CD4-positive, CD25-positive, alpha-beta regulatory T cell (primary cell): ENCODE results near the gene POU2F2. TPM values are rescaled to one million over a fixed set of nuclear protein-coding genes. Genes with fewer than 3 reads are reported as not detected.

Source experiments
- ATAC-seq, 2 donors: fragments of 150-1000 bp; cut with Tn5 transposase; one replicate each; pipeline ENCODE4 v1.10.0; 2021; ENCODE audit warnings: low read depth in 2 of 2, moderate number of reproducible peaks in 2 of 2, moderate library complexity in 1 of 2
- DNase-seq, 3 donors: peaks; one replicate each; pipeline versions ENCODE4 v3.0.0 to v3.0.0-alpha.2; 2012 to 2022; ENCODE audit warnings: mixed read lengths in 1 of 3
- H3K27ac ChIP-seq: one replicate; pipeline ENCODE4 v1.7.0; 2013; ENCODE audit warnings: mild to moderate bottlenecking, low read length; ENCODE audit not compliant: insufficient read depth, poor library complexity, severe bottlenecking
- H3K27me3 ChIP-seq: one replicate; pipeline ENCODE4 v1.7.0; 2013; ENCODE audit warnings: low read length; ENCODE audit not compliant: control insufficient read depth, insufficient read depth
- H3K36me3 ChIP-seq: one replicate; pipeline ENCODE4 v1.7.0; 2013; ENCODE audit warnings: mild to moderate bottlenecking, low read length, moderate library complexity; ENCODE audit not compliant: control insufficient read depth, insufficient read depth
- H3K4me1 ChIP-seq: 2 replicates; pipeline ENCODE4 v1.7.0; 2013; ENCODE audit warnings: mild to moderate bottlenecking, low read length; ENCODE audit not compliant: insufficient read depth, control insufficient read depth, poor library complexity, severe bottlenecking
- H3K4me3 ChIP-seq: one replicate; pipeline ENCODE4 v1.7.0; 2013; ENCODE audit warnings: low read depth, mild to moderate bottlenecking, low read length, moderate library complexity
- H3K9me3 ChIP-seq, 2 experiments: 1 replicate in 1 of 2; 2 replicates in 1 of 2; pipeline ENCODE4 v1.7.0; 2013; ENCODE audit warnings: low read length in 2 of 2, mild to moderate bottlenecking in 1 of 2, moderate library complexity in 1 of 2; ENCODE audit not compliant: control insufficient read depth in 2 of 2
- H3K27ac Mint-ChIP-seq, 3 donors: one replicate each; pipeline ENCODE4 v1.8.0; 2020 to 2022; ENCODE audit warnings: mild to moderate bottlenecking in 3 of 3, mixed read lengths in 3 of 3, moderate library complexity in 2 of 3
- H3K27me3 Mint-ChIP-seq: one replicate; pipeline ENCODE4 v1.8.0; 2022; ENCODE audit warnings: mild to moderate bottlenecking, mixed read lengths
- H3K36me3 Mint-ChIP-seq: one replicate; pipeline ENCODE4 v1.8.0; 2020; ENCODE audit warnings: mixed read lengths
- H3K4me1 Mint-ChIP-seq, 4 donors: one replicate each; pipeline ENCODE4 v1.8.0; 2020 to 2022; ENCODE audit warnings: mixed read lengths in 4 of 4, mild to moderate bottlenecking in 1 of 4
- H3K4me3 Mint-ChIP-seq, 4 donors: one replicate each; pipeline ENCODE4 v1.8.0; 2020 to 2022; ENCODE audit warnings: mild to moderate bottlenecking in 4 of 4, mixed read lengths in 4 of 4, moderate library complexity in 3 of 4
- H3K9me3 Mint-ChIP-seq, 7 donors: one replicate each; pipeline ENCODE4 v1.8.0; 2020 to 2022; ENCODE audit warnings: mixed read lengths in 7 of 7, mild to moderate bottlenecking in 3 of 7, moderate library complexity in 2 of 7
- polyA plus RNA-seq, 4 donors: library from polyadenylated mRNA; unstranded; fragments of 300-500 nt; fragmentation: Illumina TruSeq; gene quantifications; one replicate each; pipeline ENCODE4 v1.2.3, GENCODE V29; 2021
- total RNA-seq: library from RNA; stranded (reverse); gene quantifications from one replicate; pipeline ENCODE4 v1.2.3, GENCODE V29; 2022

Gene POU2F2
- total and polyA plus RNA-seq, 5 donors from 2014 or later: 4.2 to 48.9 (median 7.2) TPM

DNA sequence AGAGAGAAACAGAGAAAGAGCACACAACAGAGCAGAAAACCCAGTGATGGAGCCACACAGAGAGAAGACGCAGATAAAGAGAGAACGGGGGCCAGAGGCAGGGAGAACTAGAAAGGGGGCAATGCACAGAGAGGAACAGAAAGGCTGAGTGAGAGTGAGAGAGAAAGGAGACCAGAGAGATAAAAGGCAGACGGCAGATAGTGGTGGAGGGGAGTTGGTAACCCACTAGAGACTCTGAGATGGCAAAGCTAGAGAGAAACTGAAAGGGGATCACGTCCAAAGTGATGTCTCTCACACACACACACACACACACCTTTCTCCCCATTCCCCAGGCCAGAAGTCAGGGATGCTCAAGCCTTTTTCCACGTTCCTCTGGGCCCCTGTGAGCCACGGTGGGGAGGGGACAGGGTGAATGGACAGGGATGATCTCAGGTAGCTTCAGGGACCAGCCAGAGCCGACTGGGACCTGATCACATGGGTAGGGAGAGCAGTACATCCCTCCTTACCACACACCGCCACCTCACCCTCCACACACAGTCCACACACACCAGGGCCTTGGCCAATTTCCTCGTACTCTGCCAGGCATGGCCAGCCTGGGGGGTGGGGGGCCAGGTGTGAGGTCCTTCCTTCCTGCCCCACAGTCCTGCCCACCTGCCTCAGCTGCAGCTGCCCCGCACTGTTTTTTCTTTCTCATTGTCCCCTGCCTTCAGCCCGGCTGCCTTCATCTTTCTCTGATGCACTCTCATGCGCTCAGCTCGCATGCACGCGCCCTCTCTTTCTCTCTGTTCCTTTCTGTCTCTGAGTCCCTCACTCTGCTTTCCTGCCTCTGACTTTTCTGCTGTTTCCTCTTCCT lies 22.5 kb upstream of the POU2F2 start:
- no peaks in the 10 kb centered on the region for H3K27me3 ChIP-seq
- DNase-seq (no peak), ATAC-seq (no peak)
- H3K4me1 ChIP-seq: peaks cover 10% of the 10 kb centered on the region
- Mint-ChIP-seq H3K9me3 (no peaks in the 10 kb centered on the region), H3K4me3 (peak overlapping the region in 2 of 4 donors; percentile 71 to 83), H3K36me3 (peaks cover 19% of the 10 kb centered on the region), H3K27ac (peak overlapping the region; percentile 80 to 90 (median 85)), H3K27me3 (no peaks in the 10 kb centered on the region), H3K4me1 (peaks cover 0 to 22% (median 14%) of the 10 kb centered on the region in 4 donors)
- H3K36me3 ChIP-seq: no peaks in the 10 kb centered on the region
- no peak overlapping the region for H3K4me3 ChIP-seq
- H3K9me3 ChIP-seq: no peaks in the 10 kb centered on the region
- H3K27ac ChIP-seq: no peak overlapping the region

GRCh38 chr19:42153672-42154433 lies 21.6 kb upstream of the POU2F2 start:
- Mint-ChIP-seq H3K27me3 (no peaks in the 10 kb centered on the region), H3K4me3 (peak overlapping the region in 1 of 4 donors; percentile 83), H3K27ac (peak overlapping the region in 2 of 3 donors; percentile 82 to 90), H3K9me3 (no peaks in the 10 kb centered on the region), H3K4me1 (peaks cover 0 to 29% (median 15%) of the 10 kb centered on the region in 4 donors), H3K36me3 (peaks cover 22% of the 10 kb centered on the region)
- Histone ChIP-seq H3K4me1 (peaks cover 10% of the 10 kb centered on the region), H3K4me3 (no peak overlapping the region), H3K27ac (no peak overlapping the region), H3K27me3 (no peaks in the 10 kb centered on the region), H3K36me3 (no peaks in the 10 kb centered on the region), H3K9me3 (no peaks in the 10 kb centered on the region)
- ATAC-seq: no peak
- DNase-seq: no peak

- no peaks in the 10 kb centered on the region for H3K9me3 ChIP-seq
- no peak overlapping the region for H3K4me3 Mint-ChIP-seq
- H3K4me1 Mint-ChIP-seq: peaks cover 0 to 37% (median 15%) of the 10 kb centered on the region in 4 donors
- no peak overlapping the region for H3K27ac ChIP-seq
- DNase-seq: no peak
- no peaks in the 10 kb centered on the region for H3K27me3 ChIP-seq
- no peaks in the 10 kb centered on the region for H3K27me3 Mint-ChIP-seq
- peaks cover 22% of the 10 kb centered on the region for H3K36me3 Mint-ChIP-seq
- peak overlapping the region in 2 of 3 donors; percentile 37 to 82 for H3K27ac Mint-ChIP-seq
- peaks cover 10% of the 10 kb centered on the region for H3K4me1 ChIP-seq
- no peaks in the 10 kb centered on the region for H3K36me3 ChIP-seq
- H3K4me3 ChIP-seq: no peak overlapping the region
- no peaks in the 10 kb centered on the region for H3K9me3 Mint-ChIP-seq
- no peak for ATAC-seq
These were observed 20.8 kb upstream of the POU2F2 start for GRCh38 chr19:42152910-42153671.

DNA sequence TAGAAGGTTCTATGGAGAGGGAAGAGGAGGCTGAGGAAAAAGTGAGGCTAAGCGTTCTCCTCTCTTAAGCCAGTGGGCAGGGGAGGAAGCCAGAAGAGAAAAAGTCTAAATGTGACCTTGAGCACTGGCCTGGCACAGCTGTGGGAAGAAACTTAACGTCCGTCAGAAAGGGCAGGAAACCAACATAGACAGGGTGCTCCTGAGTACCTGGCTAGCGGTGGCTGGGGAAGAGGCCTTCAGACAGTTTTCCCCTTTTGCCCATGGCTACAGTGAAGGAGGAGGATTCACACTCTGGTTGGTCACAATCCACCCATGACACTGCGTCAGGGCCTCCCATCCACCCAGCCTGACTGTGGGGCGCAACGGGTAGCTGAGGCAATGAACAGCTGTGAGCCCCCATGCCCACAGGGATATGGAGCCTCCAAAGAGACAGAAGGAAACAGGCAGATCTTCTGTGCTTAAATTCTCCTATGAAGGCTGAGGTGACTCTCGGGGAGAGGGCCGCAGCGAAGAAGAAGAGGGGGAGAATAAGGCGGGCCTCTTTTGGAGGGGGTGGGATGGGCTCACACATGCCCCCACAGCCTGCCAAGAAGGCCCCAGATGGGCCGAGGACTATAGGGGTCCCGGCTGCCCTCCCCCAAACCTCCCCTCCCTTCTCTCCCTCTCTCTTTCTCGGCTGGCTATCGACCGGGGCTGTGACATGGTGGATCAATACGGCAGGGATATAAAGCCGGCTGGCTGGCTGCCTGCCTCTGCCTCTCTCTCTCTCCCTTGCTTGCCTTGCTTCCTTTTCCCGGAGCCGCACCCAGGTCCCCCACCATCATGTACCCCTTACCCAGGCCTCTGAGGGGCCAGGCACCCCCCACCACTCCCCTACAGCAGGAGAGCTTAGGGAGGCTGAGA lies 19.8 kb upstream of the POU2F2 start:
- ATAC-seq: no peak
- Histone ChIP-seq H3K27me3 (no peaks in the 10 kb centered on the region), H3K4me3 (no peak overlapping the region), H3K4me1 (peaks cover 10% of the 10 kb centered on the region), H3K27ac (no peak overlapping the region), H3K36me3 (no peaks in the 10 kb centered on the region), H3K9me3 (no peaks in the 10 kb centered on the region)
- peaks cover 4% of the 10 kb centered on the region for H3K27me3 Mint-ChIP-seq
- peak overlapping the region in 1 of 3 donors; percentile 65 for H3K27ac Mint-ChIP-seq
- DNase-seq: no peak
- H3K36me3 Mint-ChIP-seq: peaks cover 21% of the 10 kb centered on the region
- H3K4me1 Mint-ChIP-seq: peaks cover 0 to 40% (median 15%) of the 10 kb centered on the region in 4 donors
- no peaks in the 10 kb centered on the region for H3K9me3 Mint-ChIP-seq
- H3K4me3 Mint-ChIP-seq: no peak overlapping the region

GRCh38 chr19:42150911-42151361 lies 18.7 kb upstream of the POU2F2 start:
- Histone ChIP-seq H3K27me3 (no peaks in the 10 kb centered on the region), H3K27ac (no peak overlapping the region), H3K4me3 (no peak overlapping the region), H3K36me3 (no peaks in the 10 kb centered on the region), H3K9me3 (no peaks in the 10 kb centered on the region), H3K4me1 (peaks cover 10% of the 10 kb centered on the region)
- H3K4me3 Mint-ChIP-seq: no peak overlapping the region
- peaks cover 29% of the 10 kb centered on the region for H3K36me3 Mint-ChIP-seq
- DNase-seq: no peak
- peaks cover 0 to 40% (median 15%) of the 10 kb centered on the region in 4 donors for H3K4me1 Mint-ChIP-seq
- H3K27ac Mint-ChIP-seq: no peak overlapping the region
- no peak for ATAC-seq
- H3K27me3 Mint-ChIP-seq: peaks cover 4% of the 10 kb centered on the region
- H3K9me3 Mint-ChIP-seq: no peaks in the 10 kb centered on the region

DNA sequence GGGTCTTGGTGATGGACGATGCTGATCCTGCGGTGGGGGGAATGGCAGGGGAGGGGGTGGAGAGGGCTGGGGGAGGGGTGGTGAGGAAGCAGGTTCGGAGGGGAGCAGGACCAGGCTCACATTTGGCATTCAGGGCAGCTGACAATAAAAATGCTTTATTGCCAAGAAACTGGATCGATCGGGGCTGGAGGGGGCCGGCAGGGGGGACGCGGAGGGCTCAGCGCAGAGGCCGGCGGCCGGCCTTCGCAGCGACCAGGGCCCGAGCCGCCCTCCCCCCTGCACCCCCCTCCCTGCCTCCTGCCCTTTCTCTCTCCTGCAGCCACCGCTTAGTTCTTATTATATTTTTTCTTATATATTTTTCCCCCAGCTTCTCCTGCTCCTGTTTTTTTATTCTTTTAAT lies 18.1 kb upstream of the POU2F2 start:
- H3K4me3 Mint-ChIP-seq: no peak overlapping the region

More for the DNA sequence above, 18.1 kb upstream of the POU2F2 start:
- Histone ChIP-seq H3K4me3 (no peak overlapping the region), H3K36me3 (no peaks in the 10 kb centered on the region), H3K9me3 (no peaks in the 10 kb centered on the region), H3K27ac (no peak overlapping the region), H3K4me1 (peaks cover 10% of the 10 kb centered on the region), H3K27me3 (no peaks in the 10 kb centered on the region)
- H3K4me1 Mint-ChIP-seq: peaks cover 0 to 35% (median 14%) of the 10 kb centered on the region in 4 donors
- DNase-seq (no peak), ATAC-seq (no peak)
- no peaks in the 10 kb centered on the region for H3K9me3 Mint-ChIP-seq
- H3K27me3 Mint-ChIP-seq: peaks cover 4% of the 10 kb centered on the region
- peaks cover 27% of the 10 kb centered on the region for H3K36me3 Mint-ChIP-seq
- no peak overlapping the region for H3K27ac Mint-ChIP-seq
